Esophagus squamous epithelium (tissue), 5 donors: ENCODE data around the gene ZBTB4. TPM values are rescaled to one million over a fixed set of nuclear protein-coding genes. Genes with fewer than 3 reads are reported as not detected.

Source experiments
- DNase-seq: peaks from one replicate; lab custom pipeline; 2025; lab: John Stamatoyannopoulos, UW
- H3K27ac ChIP-seq, 4 donors: fragments of 200-600 bp; sonication (generic); one replicate each; pipeline ENCODE4 v1.5.1; 2016 to 2019; ENCODE audit warnings: mild to moderate bottlenecking in 1 of 4
- H3K27me3 ChIP-seq, 4 donors: fragments of 200-600 bp; sonication (generic); 1 replicate in 3 of 4; 2 replicates in 1 of 4; pipeline versions ENCODE4 v1.5.1 to v1.6.0; 2017 to 2021; ENCODE audit warnings: antibody characterized with exemption in 1 of 4
- H3K36me3 ChIP-seq, 3 donors: fragments of 200-600 bp; sonication (generic); one replicate each; pipeline ENCODE4 v1.5.1; 2016 to 2019
- H3K4me1 ChIP-seq, 3 donors: fragments of 200-600 bp; sonication (generic); one replicate each; pipeline ENCODE4 v1.5.1; 2017 to 2019
- H3K4me3 ChIP-seq, 4 donors: fragments of 200-600 bp; sonication (generic); 1 replicate in 3 of 4; 2 replicates in 1 of 4; pipeline ENCODE4 v1.5.1; 2016 to 2019; ENCODE audit warnings: mild to moderate bottlenecking in 2 of 4, moderate library complexity in 1 of 4
- H3K9me3 ChIP-seq, 3 donors: fragments of 200-600 bp; sonication (generic); one replicate each; pipeline ENCODE4 v1.5.1; 2016 to 2019
- CTCF ChIP-seq, 6 experiments: fragments of 450-650 bp in 4 of 6; fragments of 200-600 bp in 2 of 6; sonication (generic) in 2 of 6; IDR thresholded peaks; one replicate each; pipeline ENCODE4 v1.5.1; 2016 to 2019; ENCODE audit warnings: antibody characterized with exemption in 6 of 6, mild to moderate bottlenecking in 4 of 6, moderate library complexity in 4 of 6
- POLR2A ChIP-seq, 4 donors: fragments of 450-650 bp; IDR thresholded peaks; one replicate each; pipeline ENCODE4 v1.6.1; 2017; ENCODE audit warnings: antibody characterized with exemption in 4 of 4, mild to moderate bottlenecking in 4 of 4, moderate library complexity in 3 of 4
- WGBS, 2 donors: methylation state at CpG; one replicate each; pipeline ENCODE4 v1.1.5; 2018; 5-methylcytosine and 5-hydroxymethylcytosine counted together
- intact Hi-C: fragments of 100-400 bp; cut with DNase I; formaldehyde crosslinking; loops from one replicate; pipeline ENCODE4 v1.15.0; 2022
- total RNA-seq, 4 donors: library from RNA; depleted of rRNA; stranded (reverse); fragments of >200 nt; gene quantifications; one replicate each; pipeline ENCODE4 v1.1.0, GENCODE V29; 2016
- donor health status: DM: yes; HTN: yes; CAD: no.

Gene ZBTB4
- total RNA-seq, 4 donors from 2014 or later, result 13.4 to 35.1 (median 28.5) TPM

GRCh38 chr17:7495906-7496434, 16.5 kb upstream of the ZBTB4 start:
- Histone ChIP-seq H3K27ac (peak overlapping the region in 2 of 4 donors; percentile 19 to 63), H3K36me3 (peaks cover 43 to 100% (median 48%) of the 10 kb centered on the region in 3 donors), H3K4me3 (no peak overlapping the region), H3K27me3 (no peaks in the 10 kb centered on the region), H3K4me1 (peaks cover 0 to 46% (median 0%) of the 10 kb centered on the region in 3 donors), H3K9me3 (no peaks in the 10 kb centered on the region)
- no peak for DNase-seq
- WGBS, 2 donors, result 69 to 94% methylated on average over 2 to 12 of the region's 12 CpGs
- intact Hi-C loops, result no loop called here
- TF ChIP-seq POLR2A (IDR thresholded peaks at IDR 0.05) (no peak), CTCF (IDR thresholded peaks at IDR 0.05) (no peak)

- Histone ChIP-seq H3K4me1 (peaks cover 0 to 67% (median 5%) of the 10 kb centered on the region in 3 donors), H3K27ac (no peak overlapping the region), H3K4me3 (no peak overlapping the region), H3K36me3 (peaks cover 28 to 94% (median 32%) of the 10 kb centered on the region in 3 donors), H3K9me3 (no peaks in the 10 kb centered on the region), H3K27me3 (no peaks in the 10 kb centered on the region)
- intact Hi-C loops, result no loop called here
- no peak for DNase-seq
- 85 to 92% methylated on average over 3 of the region's 3 CpGs for WGBS, 2 donors
- TF ChIP-seq CTCF (IDR thresholded peaks at IDR 0.05) (no peak), POLR2A (IDR thresholded peaks at IDR 0.05) (no peak)
Observed at GRCh38 chr17:7493941-7494340, 14.5 kb upstream of the ZBTB4 start.

- Histone ChIP-seq H3K9me3 (no peaks in the 10 kb centered on the region), H3K36me3 (peaks cover 8 to 71% (median 10%) of the 10 kb centered on the region in 3 donors), H3K4me3 (no peak overlapping the region), H3K27ac (no peak overlapping the region), H3K4me1 (peaks cover 9 to 87% (median 21%) of the 10 kb centered on the region in 3 donors), H3K27me3 (no peaks in the 10 kb centered on the region)
- intact Hi-C loops, result no loop called here
- TF ChIP-seq CTCF (IDR thresholded peaks at IDR 0.05), result no peak
- TF ChIP-seq POLR2A (IDR thresholded peaks at IDR 0.05), result no peak
- 80 to 100% methylated on average over 1 of the region's 1 CpG for WGBS, 2 donors
- DNase-seq, result no peak
Observed at GRCh38 chr17:7491583-7491982, 12.2 kb upstream of the ZBTB4 start.

GRCh38 chr17:7490144-7490543, 10.7 kb upstream of the ZBTB4 start:
- Histone ChIP-seq H3K36me3 (peaks cover 0 to 56% (median 0%) of the 10 kb centered on the region in 3 donors), H3K4me1 (peaks cover 17 to 92% (median 29%) of the 10 kb centered on the region in 3 donors), H3K4me3 (no peak overlapping the region), H3K9me3 (no peaks in the 10 kb centered on the region), H3K27me3 (no peaks in the 10 kb centered on the region), H3K27ac (no peak overlapping the region)
- DNase-seq, result no peak
- WGBS, 2 donors, result 49 to 74% methylated on average over 5 to 8 of the region's 8 CpGs
- TF ChIP-seq POLR2A (IDR thresholded peaks at IDR 0.05) (no peak), CTCF (IDR thresholded peaks at IDR 0.05) (no peak)
- intact Hi-C loops, result no loop called here

GRCh38 chr17:7486181-7486580, 6.8 kb upstream of the ZBTB4 start:
- intact Hi-C loops, result no loop called here
- Histone ChIP-seq H3K27ac (peak overlapping the region; percentile 38 to 100 (median 99)), H3K9me3 (no peaks in the 10 kb centered on the region), H3K4me1 (peaks cover 22 to 85% (median 42%) of the 10 kb centered on the region in 3 donors), H3K4me3 (peak overlapping the region; percentile 48 to 89 (median 70)), H3K27me3 (no peaks in the 10 kb centered on the region), H3K36me3 (peaks cover 0 to 17% (median 0%) of the 10 kb centered on the region in 3 donors)
- no peak for TF ChIP-seq CTCF (IDR thresholded peaks at IDR 0.05)
- no peak for TF ChIP-seq POLR2A (IDR thresholded peaks at IDR 0.05)
- WGBS, 2 donors, result 22 to 34% methylated on average over 3 of the region's 3 CpGs
- no peak for DNase-seq
